ENCODE data around the gene ACOX3. TPM values are rescaled to one million over a fixed set of nuclear protein-coding genes. Genes with fewer than 3 reads are reported as not detected.

Gene ACOX3
- total RNA-seq, 1 donor from 2014 or later, result 51.6 TPM

GRCh38 chr4:8437281-8437680 lies 3.2 kb downstream of the ACOX3 start:
- Mint-ChIP-seq H3K27ac (ENCODE audit: unreplicated experiment) (peak overlapping the region; percentile 71), H3K4me3 (ENCODE audit: unreplicated experiment) (no peak overlapping the region), H3K36me3 (ENCODE audit: low read depth) (no peaks in the 10 kb centered on the region), H3K4me1 (ENCODE audit: low read depth) (peaks cover 38% of the 10 kb centered on the region), H3K27me3 (ENCODE audit: low read depth) (no peaks in the 10 kb centered on the region), H3K9me3 (ENCODE audit: low read depth) (no peaks in the 10 kb centered on the region)
- TF ChIP-seq CTCF (IDR thresholded peaks at IDR 0.05), result no peak
- no peak for DNase-seq (ENCODE audit: low spot score)

GRCh38 chr4:8435656-8436121 lies 4.8 kb downstream of the ACOX3 start:
- Mint-ChIP-seq H3K4me3 (ENCODE audit: unreplicated experiment) (no peak overlapping the region), H3K9me3 (ENCODE audit: low read depth) (no peaks in the 10 kb centered on the region), H3K4me1 (ENCODE audit: low read depth) (peaks cover 25% of the 10 kb centered on the region), H3K27me3 (ENCODE audit: low read depth) (no peaks in the 10 kb centered on the region), H3K27ac (ENCODE audit: unreplicated experiment) (no peak overlapping the region), H3K36me3 (ENCODE audit: low read depth) (no peaks in the 10 kb centered on the region)
- no peak for TF ChIP-seq CTCF (IDR thresholded peaks at IDR 0.05)
- DNase-seq (ENCODE audit: low spot score), result no peak

GRCh38 chr4:8434251-8435073 lies 6.1 kb downstream of the ACOX3 start:
- no peaks in the 10 kb centered on the region for H3K27me3 Mint-ChIP-seq (ENCODE audit: low read depth)
- no peak for TF ChIP-seq CTCF (IDR thresholded peaks at IDR 0.05)
- H3K9me3 Mint-ChIP-seq (ENCODE audit: low read depth), result no peaks in the 10 kb centered on the region
- H3K36me3 Mint-ChIP-seq (ENCODE audit: low read depth), result no peaks in the 10 kb centered on the region
- no peak for DNase-seq (ENCODE audit: low spot score)
- H3K4me3 Mint-ChIP-seq (ENCODE audit: unreplicated experiment), result no peak overlapping the region
- H3K27ac Mint-ChIP-seq (ENCODE audit: unreplicated experiment), result no peak overlapping the region
- peaks cover 14% of the 10 kb centered on the region for H3K4me1 Mint-ChIP-seq (ENCODE audit: low read depth)

- Mint-ChIP-seq H3K4me3 (ENCODE audit: unreplicated experiment) (no peak overlapping the region), H3K9me3 (ENCODE audit: low read depth) (no peaks in the 10 kb centered on the region), H3K27me3 (ENCODE audit: low read depth) (no peaks in the 10 kb centered on the region), H3K4me1 (ENCODE audit: low read depth) (peaks cover 14% of the 10 kb centered on the region), H3K36me3 (ENCODE audit: low read depth) (no peaks in the 10 kb centered on the region), H3K27ac (ENCODE audit: unreplicated experiment) (no peak overlapping the region)
- no peak for TF ChIP-seq CTCF (IDR thresholded peaks at IDR 0.05)
- no peak for DNase-seq (ENCODE audit: low spot score)
Observed at GRCh38 chr4:8433136-8433535, 7.4 kb downstream of the ACOX3 start.

- Mint-ChIP-seq H3K36me3 (ENCODE audit: low read depth) (no peaks in the 10 kb centered on the region), H3K4me3 (ENCODE audit: unreplicated experiment) (no peak overlapping the region), H3K4me1 (ENCODE audit: low read depth) (peaks cover 17% of the 10 kb centered on the region), H3K27me3 (ENCODE audit: low read depth) (no peaks in the 10 kb centered on the region), H3K9me3 (ENCODE audit: low read depth) (no peaks in the 10 kb centered on the region), H3K27ac (ENCODE audit: unreplicated experiment) (no peak overlapping the region)
- no peak for TF ChIP-seq CTCF (IDR thresholded peaks at IDR 0.05)
- no peak for DNase-seq (ENCODE audit: low spot score)
Observed at GRCh38 chr4:8431553-8431952, 9.0 kb downstream of the ACOX3 start.

Measured in chondrocyte (in vitro differentiated cells).